ENCODE data around the gene CCDC85B. TPM values are rescaled to one million over a fixed set of nuclear protein-coding genes. Genes with fewer than 3 reads are reported as not detected.

CCDC85B gene
- total and polyA plus RNA-seq, 2 of the 13 experiments (the other 11 are each of a cell fraction or from before 2014, with no cell fraction given), result 8.2 to 19.5 TPM

GRCh38 chr11:65894034-65894591, 3.6 kb downstream of the CCDC85B start:
- Histone ChIP-seq H3K4me2 (ENCODE audit: low read depth, low read length) (no peak overlapping the region), H3K27ac (ENCODE audit: extremely low read length, insufficient read depth, low read length) (peak overlapping the region; percentile 26), H3K4me3 (replicated peaks in 1 of 3; ENCODE audit: insufficient read depth in 1 of 3, low read depth in 2 of 3, low read length in 3 of 3) (no peak overlapping the region), H3K9me3 (ENCODE audit: low read length) (no peaks in the 10 kb centered on the region), H3K9ac (ENCODE audit: insufficient read depth, low read depth, low read length) (no peak overlapping the region), H3K27me3 (ENCODE audit: control insufficient read depth in 1 of 2, insufficient read depth in 2 of 2, low read length in 2 of 2) (no peaks in the 10 kb centered on the region; a peak in 1 of 5 replicates), H3K4me1 (ENCODE audit: insufficient read depth, low read length) (peaks cover 55% of the 10 kb centered on the region), H3K36me3 (replicated peaks in 1 of 2; ENCODE audit: control insufficient read depth in 1 of 2, insufficient read depth in 2 of 2, low read length in 2 of 2) (peaks cover 8 to 18% of the 10 kb centered on the region in 2 experiments; a peak in 4 of 5 replicates), H2AFZ (ENCODE audit: low read length) (no peak overlapping the region), H4K20me1 (ENCODE audit: insufficient read depth, low read length) (no peaks in the 10 kb centered on the region), H3K79me2 (ENCODE audit: insufficient read depth, low read length) (peaks cover 37% of the 10 kb centered on the region)
- POLR2A ChIA-PET, result interaction anchor here (1.6 to 6.8 kb wide), 2 partner anchors 6 to 16 kb away, joined by 7 to 95 read pairs; partner anchors contain the start of gene FOSL1
- FAIRE-seq, result no peak
- in situ Hi-C loops (cut with HindIII; ENCODE audit: extremely low pct_ligation_motif_present, low pct_unique_long_range_greater_than_20kb), result no loop called here
- CTCF ChIA-PET (ENCODE audit: low intra/inter-chr PET ratio, low total read pairs), result interaction anchor here (0.9 kb wide), 1 partner anchor 9 kb away, joined by 3 read pairs; no protein-coding TSS in a partner anchor
- BruUV-seq (replicated peaks), result no TSS peak
- no peak for ATAC-seq
- intact Hi-C loops (cut with micrococcal nuclease; ENCODE audit: unreplicated experiment), result no loop called here
- DNase-seq (ENCODE audit: low spot score), result no peak
- WGBS (ENCODE audit: low lambda C conversion rate), result 96% methylated on average over 16 of the region's 16 CpGs
- TF ChIP-seq AGO1 (IDR thresholded peaks at IDR 0.05; ENCODE audit: low read depth, low read length, poor library complexity, severe bottlenecking), result peak; percentile 52
- TF ChIP-seq RBFOX2 (IDR thresholded peaks at IDR 0.05; ENCODE audit: low read depth, low read length), result peak; percentile 48; the same call in 1 of the 2 replicates
- TF ChIP-seq ZBTB38 (CRISPR knock-in tag; IDR thresholded peaks at IDR 0.05), result no peak
- TF ChIP-seq ZFP90 (CRISPR knock-in tag; IDR thresholded peaks at IDR 0.05; ENCODE audit: borderline replicate concordance), result no peak
- TF ChIP-seq ELF4 (CRISPR knock-in tag; IDR thresholded peaks at IDR 0.05; ENCODE audit: borderline replicate concordance), result no peak
- TF ChIP-seq SNRNP70 (IDR thresholded peaks at IDR 0.05; ENCODE audit: low read depth, low read length), result no peak
- TF ChIP-seq ZBTB33 (CRISPR knock-in tag; IDR thresholded peaks at IDR 0.05), result peak; percentile 21; the same call in 1 of the 2 replicates
- TF ChIP-seq IRX3 (CRISPR knock-in tag; IDR thresholded peaks at IDR 0.05; ENCODE audit: borderline replicate concordance, low read depth), result no peak
- TF ChIP-seq NKX3-1 (CRISPR knock-in tag; IDR thresholded peaks at IDR 0.05), result no peak
- no peak for TF ChIP-seq HOXA3 (CRISPR knock-in tag; IDR thresholded peaks at IDR 0.05)
- no peak for TF ChIP-seq ZBED4 (CRISPR knock-in tag; IDR thresholded peaks at IDR 0.05; ENCODE audit: borderline replicate concordance)
- TF ChIP-seq MLXIP (CRISPR knock-in tag; IDR thresholded peaks at IDR 0.05; ENCODE audit: borderline replicate concordance), result no peak

All from HepG2 (cell line).